Right renal pelvis (tissue), 4 donors: ENCODE results near the gene FMNL3. TPM values are rescaled to one million over a fixed set of nuclear protein-coding genes. Genes with fewer than 3 reads are reported as not detected.
"Not testable (repeated sequence)": the region's sequence is repeated elsewhere in the genome, so short reads cannot be mapped to it uniquely, and the experiment has no call there.

ENCODE experiments used
- DNase-seq, 4 donors: peaks; one replicate each; pipeline ENCODE4 v3.0.0-alpha.2; 2013; ENCODE audit warnings: low read depth in 4 of 4, low spot score in 3 of 4, missing footprints in 1 of 4
- polyA plus RNA-seq, 4 donors: library from polyadenylated mRNA; unstranded; fragments of 120-200 nt; gene quantifications; one replicate each; pipeline ENCODE4 v1.2.1, GENCODE V29; 2013; ENCODE audit not compliant: insufficient read length in 4 of 4

The FMNL3 gene, protein sequence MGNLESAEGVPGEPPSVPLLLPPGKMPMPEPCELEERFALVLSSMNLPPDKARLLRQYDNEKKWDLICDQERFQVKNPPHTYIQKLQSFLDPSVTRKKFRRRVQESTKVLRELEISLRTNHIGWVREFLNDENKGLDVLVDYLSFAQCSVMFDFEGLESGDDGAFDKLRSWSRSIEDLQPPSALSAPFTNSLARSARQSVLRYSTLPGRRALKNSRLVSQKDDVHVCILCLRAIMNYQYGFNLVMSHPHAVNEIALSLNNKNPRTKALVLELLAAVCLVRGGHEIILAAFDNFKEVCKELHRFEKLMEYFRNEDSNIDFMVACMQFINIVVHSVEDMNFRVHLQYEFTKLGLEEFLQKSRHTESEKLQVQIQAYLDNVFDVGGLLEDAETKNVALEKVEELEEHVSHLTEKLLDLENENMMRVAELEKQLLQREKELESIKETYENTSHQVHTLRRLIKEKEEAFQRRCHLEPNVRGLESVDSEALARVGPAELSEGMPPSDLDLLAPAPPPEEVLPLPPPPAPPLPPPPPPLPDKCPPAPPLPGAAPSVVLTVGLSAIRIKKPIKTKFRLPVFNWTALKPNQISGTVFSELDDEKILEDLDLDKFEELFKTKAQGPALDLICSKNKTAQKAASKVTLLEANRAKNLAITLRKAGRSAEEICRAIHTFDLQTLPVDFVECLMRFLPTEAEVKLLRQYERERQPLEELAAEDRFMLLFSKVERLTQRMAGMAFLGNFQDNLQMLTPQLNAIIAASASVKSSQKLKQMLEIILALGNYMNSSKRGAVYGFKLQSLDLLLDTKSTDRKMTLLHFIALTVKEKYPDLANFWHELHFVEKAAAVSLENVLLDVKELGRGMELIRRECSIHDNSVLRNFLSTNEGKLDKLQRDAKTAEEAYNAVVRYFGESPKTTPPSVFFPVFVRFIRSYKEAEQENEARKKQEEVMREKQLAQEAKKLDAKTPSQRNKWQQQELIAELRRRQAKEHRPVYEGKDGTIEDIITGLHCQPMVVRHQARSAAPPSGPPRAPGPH
- 10 to 100 TPM; 36.4 to 45.2 (median 40.1) TPM for polyA plus RNA-seq

DNA sequence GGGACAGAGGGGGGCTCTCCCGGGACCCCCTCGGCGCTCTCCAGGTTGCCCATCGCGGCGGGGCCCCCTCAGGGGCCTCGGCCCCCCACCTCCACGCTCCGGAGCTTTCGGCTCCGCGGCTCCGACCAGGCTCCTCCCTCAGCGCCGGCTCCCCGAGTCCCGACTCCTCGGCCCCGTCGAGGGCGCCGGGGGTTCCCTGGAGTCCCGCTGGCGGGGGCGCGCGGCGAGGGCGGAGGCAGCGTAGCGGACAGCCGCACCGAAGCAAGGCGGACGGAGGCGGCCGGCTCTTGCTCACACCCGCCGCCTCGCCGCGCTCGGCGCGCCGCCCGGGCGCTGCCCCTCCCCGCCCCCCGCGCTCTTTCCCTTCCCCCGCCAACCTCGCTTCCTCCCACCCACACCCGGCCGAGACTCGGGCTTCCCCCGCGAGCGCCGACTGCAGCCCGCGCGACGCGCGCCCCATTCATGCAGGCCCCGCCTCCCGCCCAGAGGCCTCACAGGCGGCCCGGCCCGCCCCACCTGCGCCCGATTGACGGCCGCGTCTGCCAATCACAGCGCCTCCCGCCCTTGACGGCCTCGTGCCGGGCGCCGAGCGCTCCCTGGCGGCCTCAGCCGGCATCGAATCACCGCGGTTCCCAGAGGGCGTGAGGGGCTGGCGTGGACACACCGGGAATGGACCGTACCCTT, at the start of gene FMNL3:
FMNL3 (minus strand) TSS at position 278 of the 684 bp plus-strand sequence; CDS start at position 53, 225 bp downstream.
- peak; percentile 91 to 93 (median 92) for DNase-seq

DNA sequence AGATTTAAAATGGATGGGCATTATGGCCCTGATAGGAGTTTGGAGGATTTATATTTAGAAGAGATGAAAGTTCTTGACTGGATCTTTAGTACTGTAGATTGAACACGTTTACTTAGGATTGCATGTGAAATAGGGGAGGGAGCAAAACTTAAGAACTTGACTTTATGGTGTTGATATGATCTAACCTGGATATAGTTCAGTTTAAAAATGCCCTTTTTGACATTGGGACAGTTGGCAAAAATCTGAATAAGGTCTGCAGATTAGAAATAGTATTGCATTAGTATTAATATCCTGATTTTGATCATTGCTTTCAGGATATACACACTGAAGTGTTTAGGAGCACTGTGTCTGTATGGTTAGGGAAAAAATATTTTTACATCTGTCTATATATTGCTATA, 43.8 kb upstream of the FMNL3 start:
- no peak for DNase-seq

DNA sequence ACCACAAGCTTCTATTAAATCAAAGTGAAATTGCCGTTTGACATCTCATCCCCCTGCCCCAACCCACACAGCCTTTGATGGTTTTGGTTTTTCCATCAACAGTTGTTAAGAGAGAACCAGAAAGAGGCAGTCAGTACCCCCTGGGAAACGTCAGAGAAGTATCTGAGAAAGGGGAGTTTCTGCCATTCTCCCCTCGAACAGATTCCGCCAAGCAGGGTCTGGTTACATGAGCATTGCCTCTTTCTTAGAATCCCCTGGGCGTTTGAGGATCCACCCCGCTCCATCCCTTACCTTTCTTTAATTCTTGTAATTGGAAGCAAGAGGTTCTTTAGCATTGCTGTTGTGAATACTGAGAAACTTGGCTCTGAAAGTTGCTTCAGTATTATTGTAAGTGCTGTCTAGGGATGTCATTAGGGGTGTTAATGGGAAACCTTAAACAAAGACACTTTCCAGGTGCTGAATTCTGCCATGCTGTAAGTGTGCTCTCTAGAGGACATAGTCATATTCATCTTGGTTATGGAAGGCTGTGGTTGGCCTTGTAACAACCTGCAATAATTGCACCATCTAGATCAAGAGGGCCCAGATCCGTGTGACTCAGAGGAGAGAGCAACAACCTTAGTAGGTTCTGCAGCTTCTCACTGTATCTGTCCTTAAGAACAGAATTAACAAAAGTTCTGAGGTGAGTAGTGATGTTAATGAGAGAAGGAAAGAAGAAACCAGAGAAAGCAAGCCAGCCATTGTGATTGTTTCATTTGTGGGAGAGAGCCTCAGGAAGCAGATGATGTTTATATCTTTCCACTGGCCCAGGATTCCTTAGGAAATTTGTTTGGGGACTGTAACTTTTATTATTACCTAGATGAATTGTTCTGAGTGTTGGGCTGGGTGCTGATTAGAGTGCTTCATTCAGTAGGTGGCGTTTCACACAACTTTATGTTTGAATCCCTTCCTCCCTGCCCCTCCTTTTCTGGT, 43.1 kb upstream of the FMNL3 start:
- no peak for DNase-seq

DNA sequence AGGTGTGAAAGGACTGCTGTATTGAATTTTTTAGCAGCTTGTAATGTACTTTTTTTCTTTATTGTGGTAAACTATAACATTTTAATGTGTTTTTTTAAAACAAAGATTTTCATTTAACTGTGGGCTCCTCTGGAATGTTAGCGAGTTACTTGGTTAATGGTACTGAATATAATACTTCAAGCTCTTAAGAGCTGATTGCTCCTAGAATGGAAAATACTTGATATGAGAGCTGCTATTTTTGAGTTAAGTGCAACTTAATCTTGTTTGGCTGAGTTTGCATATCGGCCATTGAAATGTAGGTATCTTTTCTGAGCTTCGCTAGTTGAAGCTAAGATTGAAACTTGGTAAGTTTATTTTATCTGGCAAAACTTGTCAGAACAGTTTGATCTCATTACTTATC, 41.6 kb upstream of the FMNL3 start:
- no peak for DNase-seq

DNA sequence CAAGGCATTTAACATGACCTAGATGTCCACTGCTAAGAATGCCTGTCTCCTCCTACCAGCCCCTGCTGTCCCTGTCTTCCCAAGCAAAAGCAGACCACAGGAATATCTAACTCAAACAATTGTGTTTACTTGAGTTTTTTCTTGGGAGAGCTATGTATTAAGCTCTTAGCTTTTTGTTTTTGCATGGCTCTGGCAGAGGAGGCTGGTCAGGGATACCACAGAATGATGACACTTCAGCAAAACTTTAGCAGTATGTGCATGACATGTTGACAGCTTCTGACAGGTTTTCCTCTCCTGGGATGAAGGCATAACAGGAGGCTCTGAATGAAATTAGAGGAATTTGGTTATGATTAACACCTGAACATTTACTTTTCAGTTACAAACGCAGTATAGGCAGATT, 41.1 kb upstream of the FMNL3 start:
- no peak for DNase-seq

DNA sequence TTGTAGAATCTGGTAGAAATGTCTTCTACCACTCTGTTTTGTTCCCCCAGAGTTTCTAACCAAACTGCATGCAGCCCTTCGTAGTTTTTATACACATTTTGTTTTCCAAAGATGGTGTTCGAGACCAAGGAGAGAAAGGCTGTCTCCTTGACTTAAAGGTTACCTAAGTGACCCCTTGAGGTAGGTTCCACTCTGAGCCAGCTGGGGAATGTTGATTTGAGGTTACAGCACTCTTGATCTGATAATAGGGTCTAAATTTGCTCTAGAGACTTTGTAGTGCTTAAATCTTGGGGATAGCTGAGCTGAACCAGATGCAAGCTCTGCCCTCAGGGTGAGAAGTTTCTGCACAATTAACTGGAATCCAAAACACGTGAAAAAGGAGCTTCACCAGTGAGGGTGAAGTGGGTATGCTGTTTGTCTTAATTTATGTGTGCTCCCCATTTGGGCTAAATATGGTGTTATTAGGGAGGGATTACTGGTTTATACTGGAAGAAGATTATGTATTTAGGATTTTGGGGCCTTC, 37.2 kb upstream of the FMNL3 start:
- DNase-seq: no peak

DNA sequence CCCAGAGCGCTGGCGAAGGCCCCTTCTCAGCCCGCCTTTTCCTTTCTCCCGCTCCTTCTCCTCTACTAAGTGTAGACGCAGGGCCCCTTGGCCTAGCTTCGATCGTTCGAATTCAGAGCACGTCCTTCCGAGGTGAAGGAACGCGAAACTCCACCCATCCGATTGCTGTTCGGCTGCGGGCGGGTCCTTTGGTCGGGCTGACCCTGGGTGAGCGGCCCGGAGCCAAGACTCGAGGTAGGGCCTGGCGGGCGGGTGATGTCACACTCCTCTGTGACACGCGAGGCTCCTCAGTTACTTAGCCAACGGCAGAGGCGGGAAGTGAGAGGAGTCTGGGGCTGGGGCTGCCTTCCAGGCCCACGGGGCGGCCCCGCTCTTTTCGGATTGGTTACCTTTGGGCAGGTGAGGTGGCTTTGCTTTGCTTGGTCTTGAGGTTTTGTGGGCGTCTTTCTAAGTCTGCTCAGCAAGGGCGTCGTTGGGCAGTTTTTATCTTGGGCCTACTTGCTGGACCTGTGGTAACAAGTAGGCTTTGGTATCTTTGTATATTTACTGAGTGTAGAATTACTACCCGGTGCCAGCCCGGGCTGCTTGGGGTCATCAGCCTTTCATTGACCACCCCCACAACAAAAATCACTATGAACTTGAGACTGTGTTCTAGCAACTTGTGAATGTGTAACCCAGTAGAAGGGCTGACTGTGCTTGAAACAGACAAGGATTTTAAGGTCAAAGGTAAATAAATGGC, 34.8 kb upstream of the FMNL3 start:
- peak; percentile 22 to 51 (median 38) for DNase-seq

DNA sequence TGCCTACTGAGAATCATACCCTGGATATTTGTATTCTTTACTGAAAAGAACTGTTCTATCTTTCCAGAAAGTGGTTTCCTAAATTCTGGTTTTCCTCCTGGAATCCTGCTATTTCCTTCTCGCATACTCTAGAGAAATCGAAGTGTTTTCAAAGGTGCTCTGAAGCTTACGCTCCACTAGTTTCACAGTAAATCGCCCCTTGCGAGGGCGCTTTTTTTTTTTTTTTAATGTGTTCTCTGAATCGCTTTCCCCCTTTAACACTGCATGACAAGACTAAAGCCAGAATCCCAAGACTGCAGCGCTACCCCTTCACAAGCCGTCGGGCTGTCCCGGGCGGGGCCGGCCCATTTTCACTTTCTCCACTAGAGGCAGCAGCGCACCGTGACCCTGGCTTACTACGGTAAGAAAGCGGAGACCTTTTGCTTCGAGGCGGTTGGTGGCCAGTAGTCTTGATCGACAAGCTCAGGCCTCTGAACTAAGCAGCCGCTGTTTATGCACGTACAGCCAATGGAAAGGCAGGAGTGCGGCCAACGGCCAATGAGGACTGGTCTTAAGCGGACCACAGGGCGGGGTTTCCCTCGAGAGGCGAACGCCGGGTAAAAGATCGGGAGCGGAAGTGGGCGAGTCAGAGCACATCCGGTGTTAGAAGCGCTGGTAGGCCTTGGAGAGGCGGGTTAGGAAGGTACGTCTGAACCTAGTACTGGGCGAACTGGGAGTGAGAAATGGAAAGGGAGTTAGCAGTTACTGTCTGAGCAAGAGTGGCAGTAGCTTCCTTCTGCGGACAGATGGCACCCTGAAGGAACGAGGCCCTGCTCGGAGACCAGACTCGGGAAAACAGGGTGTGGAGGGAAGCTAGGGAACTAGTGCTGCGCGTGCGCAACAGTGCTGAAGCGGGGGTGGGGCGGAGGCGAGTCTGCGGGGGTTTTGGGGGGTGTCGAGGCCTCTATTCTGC, 34.0 kb upstream of the FMNL3 start, which contains the start of gene TMBIM6:
TMBIM6 (plus strand) TSS at position 628 of the 952 bp plus-strand sequence. CDS start 10,937 bp downstream, outside the sequence.
- peak; percentile 99 to 100 (median 99) for DNase-seq

DNA sequence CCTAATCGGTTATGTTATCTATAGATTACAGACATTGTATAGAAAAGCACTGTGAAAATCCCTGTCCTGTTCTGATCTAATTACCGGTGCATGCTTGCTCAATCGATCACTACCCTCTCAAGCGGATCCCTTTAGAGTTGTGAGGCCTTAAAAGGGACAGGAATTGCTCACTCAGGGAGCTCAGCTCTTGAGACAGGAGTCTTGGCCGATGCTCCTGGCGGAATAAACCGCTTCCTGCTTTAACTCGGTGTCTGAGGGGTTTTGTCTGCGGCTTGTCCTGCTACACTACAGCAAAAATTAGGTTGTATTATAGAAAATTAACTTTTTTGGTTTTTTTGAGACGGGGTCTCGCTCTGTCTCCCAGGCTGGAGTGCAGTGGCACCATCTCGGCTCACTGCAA, 33.1 kb upstream of the FMNL3 start:
- not testable (repeated sequence) for DNase-seq

DNA sequence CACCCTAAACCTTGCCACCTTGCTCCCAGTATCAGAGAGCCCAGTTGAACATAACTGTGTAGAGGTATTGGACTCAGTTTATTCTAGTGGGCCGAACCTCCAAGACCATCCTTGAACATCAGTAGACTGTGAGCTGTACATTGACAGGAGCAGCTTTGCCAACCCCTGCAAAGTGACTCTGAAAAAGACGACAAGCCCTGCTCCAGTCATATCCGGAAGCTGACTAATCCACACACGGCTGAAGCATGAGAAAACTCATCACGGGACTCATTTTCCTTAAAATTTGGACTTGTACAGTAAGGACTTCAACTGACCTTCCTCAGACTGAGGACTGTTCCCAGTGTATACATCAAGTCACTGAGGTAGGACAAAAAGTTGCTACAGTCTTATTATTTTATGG, 31.5 kb upstream of the FMNL3 start:
- DNase-seq: not testable (repeated sequence)

DNA sequence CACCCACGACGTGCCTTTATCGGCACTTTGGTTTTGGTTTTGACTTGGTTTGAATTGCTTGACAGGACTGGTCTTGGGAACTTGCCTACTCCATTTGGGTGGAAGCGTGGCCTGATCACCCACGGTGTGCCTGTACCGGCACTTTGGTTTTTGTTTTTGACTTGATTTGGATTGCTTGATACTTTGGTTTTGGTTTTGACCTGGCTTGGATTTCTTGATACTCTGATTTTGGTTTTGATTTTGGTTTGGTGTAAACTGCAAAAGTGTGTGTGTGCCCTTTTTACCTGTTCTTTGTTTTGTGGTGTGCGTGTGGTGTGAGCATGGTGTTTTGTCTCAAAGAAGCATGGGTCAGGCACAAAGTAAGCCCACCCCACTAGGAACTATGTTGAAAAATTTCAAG, 27.7 kb upstream of the FMNL3 start:
- not testable (repeated sequence) for DNase-seq

DNA sequence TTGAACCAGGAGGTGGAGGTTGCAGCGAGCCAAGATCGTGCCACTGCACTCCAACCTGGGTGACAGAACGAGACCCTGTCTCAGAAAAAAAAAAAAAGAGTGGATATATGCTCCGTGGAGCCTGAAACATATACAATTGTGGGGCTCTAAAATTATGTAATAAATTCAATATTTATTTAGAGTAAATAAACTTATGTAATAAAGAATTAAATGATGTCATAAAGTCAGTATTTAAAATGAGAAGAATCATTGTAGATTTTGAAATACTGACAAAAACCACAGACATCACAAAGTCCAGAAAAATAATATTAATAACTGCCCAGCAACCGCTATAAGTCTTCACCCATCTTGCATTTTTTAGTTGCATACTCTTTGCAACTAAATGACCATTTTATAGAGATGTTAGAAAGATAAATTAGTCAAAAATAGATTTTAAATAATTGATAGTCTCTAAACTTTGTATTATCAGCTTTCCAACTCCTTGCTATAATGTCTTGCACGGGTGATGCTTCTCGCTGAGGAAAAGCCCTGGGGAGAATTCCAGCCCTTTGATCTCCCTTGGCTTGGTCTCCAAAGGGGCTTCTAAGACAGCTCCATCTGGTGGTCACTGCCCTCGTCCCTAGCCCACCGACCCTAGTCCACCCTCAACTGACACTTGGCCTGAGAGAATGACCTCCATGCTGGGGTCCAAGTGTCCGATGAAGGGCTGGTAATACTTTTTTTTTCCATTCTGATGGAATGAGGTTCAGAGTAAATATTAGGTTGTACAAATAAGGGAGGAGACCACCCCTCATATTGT, 26.2 kb upstream of the FMNL3 start:
- no peak for DNase-seq

DNA sequence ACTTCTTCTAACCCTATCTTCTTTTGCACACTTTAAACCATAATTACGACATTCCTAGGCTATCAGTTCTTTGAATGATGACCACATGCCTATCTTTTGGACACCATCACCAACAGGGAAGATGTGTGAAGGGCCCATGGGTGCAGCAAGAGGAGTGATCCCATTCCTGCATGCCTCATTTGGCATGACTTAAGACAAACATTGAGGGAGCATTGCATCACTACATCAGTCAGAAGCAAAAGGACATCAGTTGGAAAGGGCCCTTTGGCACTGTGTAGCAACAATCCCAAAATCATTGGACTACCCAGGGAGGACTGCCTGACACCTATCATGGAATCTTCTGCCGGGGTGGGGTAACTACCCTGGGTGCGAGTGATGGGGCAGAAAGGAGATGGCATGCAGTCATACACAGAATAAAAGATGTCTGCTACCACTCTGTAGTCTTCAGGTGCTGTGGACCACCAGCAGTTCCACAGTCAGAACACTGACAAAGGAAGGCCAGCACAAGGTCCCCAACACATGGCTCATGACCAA, 23.4 kb upstream of the FMNL3 start:
- DNase-seq: no peak

DNA sequence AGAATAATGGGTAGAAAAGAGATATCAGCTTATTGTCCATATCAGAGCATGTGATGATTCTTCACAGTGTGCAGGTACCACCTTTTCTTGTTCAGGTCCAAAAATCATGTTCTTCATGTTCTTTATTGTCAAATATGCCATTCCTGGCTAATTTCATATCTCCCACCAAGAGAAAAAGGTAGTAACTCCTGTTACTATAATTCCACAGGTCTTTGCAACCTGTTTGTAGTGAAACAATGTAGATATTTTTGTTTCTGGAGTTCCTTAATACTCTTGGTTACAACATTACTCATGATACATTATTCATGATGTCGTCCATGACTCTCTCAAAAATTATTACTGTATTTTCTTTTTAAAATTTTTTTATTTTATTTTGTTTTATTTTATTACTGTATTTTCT, 22.8 kb upstream of the FMNL3 start:
- DNase-seq: no peak

DNA sequence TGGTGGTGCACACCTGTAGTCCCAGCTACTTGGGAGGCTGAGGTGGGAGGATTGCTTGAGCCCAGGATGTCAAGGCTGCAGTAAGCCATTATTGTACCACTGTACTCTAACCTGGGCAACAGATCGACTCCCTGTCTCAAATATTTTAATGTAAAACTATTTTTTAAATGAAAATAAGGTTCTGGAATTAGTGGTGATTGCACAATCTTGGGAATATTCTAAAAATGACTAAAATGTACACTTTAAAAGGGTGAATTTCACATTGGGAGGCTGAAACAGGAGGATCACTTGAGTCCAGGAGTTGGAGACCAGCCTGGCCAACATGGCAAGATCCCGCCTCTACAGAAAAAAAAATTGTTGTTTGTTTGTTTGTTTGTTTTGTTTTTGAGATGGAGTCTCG, 21.2 kb upstream of the FMNL3 start:
- DNase-seq: no peak

DNA sequence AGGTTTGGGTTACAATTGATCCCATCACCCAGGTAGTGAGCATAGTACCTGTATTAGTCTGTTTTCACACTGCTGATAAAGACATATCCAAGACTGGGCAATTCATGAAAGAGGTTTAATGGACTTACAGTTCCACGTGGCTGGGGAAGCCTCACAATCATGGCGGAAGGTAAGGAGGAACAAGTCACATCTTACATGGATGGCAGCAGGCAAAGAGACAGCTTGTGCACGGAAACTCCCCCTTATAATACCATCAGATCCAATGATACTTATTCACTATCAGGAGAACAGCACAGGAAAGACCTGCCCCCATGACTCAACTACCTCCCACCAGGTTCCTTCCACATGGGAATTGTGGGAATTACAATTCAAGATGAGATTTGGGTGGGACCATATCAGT, 14.2 kb upstream of the FMNL3 start:
- not testable (repeated sequence) for DNase-seq
